MCF 10A (cell line): ENCODE measurements around the gene ITGAV. TPM values are rescaled to one million over a fixed set of nuclear protein-coding genes. Genes with fewer than 3 reads are reported as not detected.

Experiments used
- BruUV-seq: library from RNA; stranded (reverse); fragments of 400-500 nt; replicated peaks from 2 replicates; lab custom pipeline; 2021; lab: Mats Ljungman, UMichigan
- CTCF ChIA-PET: fragments of 300-600 bp; sonication (Branson Sonifier 250); formaldehyde crosslinking; extraction: SDS; loops from one replicate; lab custom pipeline; 2021; ENCODE audit warnings: antibody characterized with exemption, inconsistent platforms; lab: Yijun Ruan, JAX
- POLR2A ChIA-PET: fragments of 300-600, 350-650 bp; sonication (Branson Sonifier 250); formaldehyde crosslinking; extraction: SDS; loops from one replicate; lab custom pipeline; 2020; ENCODE audit warnings: antibody characterized with exemption, inconsistent platforms; lab: Yijun Ruan, JAX
- DNase-seq: peaks from one replicate; pipeline ENCODE4 v3.0.0-alpha.2; 2018; ENCODE audit not compliant: unreplicated experiment
- H3K27ac Mint-ChIP-seq: one replicate; pipeline ENCODE4 v1.8.0; 2022; ENCODE audit warnings: mild to moderate bottlenecking, low read depth, mixed read lengths; ENCODE audit not compliant: unreplicated experiment
- H3K27me3 Mint-ChIP-seq: one replicate; pipeline ENCODE4 v1.8.0; 2022; ENCODE audit warnings: mixed read lengths; ENCODE audit not compliant: insufficient read depth, unreplicated experiment
- H3K36me3 Mint-ChIP-seq: one replicate; pipeline ENCODE4 v1.8.0; 2022; ENCODE audit warnings: mild to moderate bottlenecking, moderate library complexity, mixed read lengths; ENCODE audit not compliant: insufficient read depth, unreplicated experiment
- H3K4me1 Mint-ChIP-seq: one replicate; pipeline ENCODE4 v1.8.0; 2022; ENCODE audit warnings: mixed read lengths; ENCODE audit not compliant: insufficient read depth, unreplicated experiment
- H3K4me3 Mint-ChIP-seq: one replicate; pipeline ENCODE4 v1.8.0; 2022; ENCODE audit warnings: mild to moderate bottlenecking, moderate library complexity, mixed read lengths; ENCODE audit not compliant: unreplicated experiment
- H3K9me3 Mint-ChIP-seq: one replicate; pipeline ENCODE4 v1.8.0; 2022; ENCODE audit warnings: mixed read lengths; ENCODE audit not compliant: unreplicated experiment
- intact Hi-C: fragments of 100-400 bp; cut with micrococcal nuclease; formaldehyde crosslinking; loops from 2 replicates; pipeline ENCODE4 v1.14.1; 2022
- total RNA-seq: library from RNA; stranded (reverse); gene quantifications from 2 replicates; pipeline ENCODE4 v1.2.3, GENCODE V29; 2022
- TF ChIP-seq, protein P1 (sequence below): fragments of 200-600 bp; IDR thresholded peaks from one replicate; pipeline ENCODE4 v1.8.0; 2022; ENCODE audit warnings: antibody characterized with exemption, mild to moderate bottlenecking; ENCODE audit not compliant: unreplicated experiment

ITGAV gene
- total RNA-seq, 1 experiment from 2014 or later: 56.1 TPM

GRCh38 chr2:186721956-186722355 lies 132.1 kb downstream of the ITGAV start:
- intact Hi-C loops: no loop called here
- Mint-ChIP-seq H3K4me3 (no peak overlapping the region), H3K4me1 (no peaks in the 10 kb centered on the region), H3K36me3 (no peaks in the 10 kb centered on the region), H3K9me3 (no peaks in the 10 kb centered on the region), H3K27me3 (no peaks in the 10 kb centered on the region), H3K27ac (no peak overlapping the region)
- no peak for DNase-seq
- TF ChIP-seq, protein P1, sequence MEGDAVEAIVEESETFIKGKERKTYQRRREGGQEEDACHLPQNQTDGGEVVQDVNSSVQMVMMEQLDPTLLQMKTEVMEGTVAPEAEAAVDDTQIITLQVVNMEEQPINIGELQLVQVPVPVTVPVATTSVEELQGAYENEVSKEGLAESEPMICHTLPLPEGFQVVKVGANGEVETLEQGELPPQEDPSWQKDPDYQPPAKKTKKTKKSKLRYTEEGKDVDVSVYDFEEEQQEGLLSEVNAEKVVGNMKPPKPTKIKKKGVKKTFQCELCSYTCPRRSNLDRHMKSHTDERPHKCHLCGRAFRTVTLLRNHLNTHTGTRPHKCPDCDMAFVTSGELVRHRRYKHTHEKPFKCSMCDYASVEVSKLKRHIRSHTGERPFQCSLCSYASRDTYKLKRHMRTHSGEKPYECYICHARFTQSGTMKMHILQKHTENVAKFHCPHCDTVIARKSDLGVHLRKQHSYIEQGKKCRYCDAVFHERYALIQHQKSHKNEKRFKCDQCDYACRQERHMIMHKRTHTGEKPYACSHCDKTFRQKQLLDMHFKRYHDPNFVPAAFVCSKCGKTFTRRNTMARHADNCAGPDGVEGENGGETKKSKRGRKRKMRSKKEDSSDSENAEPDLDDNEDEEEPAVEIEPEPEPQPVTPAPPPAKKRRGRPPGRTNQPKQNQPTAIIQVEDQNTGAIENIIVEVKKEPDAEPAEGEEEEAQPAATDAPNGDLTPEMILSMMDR: no peak
- CTCF ChIA-PET: interaction anchor here (0.6 kb wide), 1 partner anchor 109 kb away, joined by 3 read pairs; no protein-coding TSS in a partner anchor
- no TSS peak for BruUV-seq
- POLR2A ChIA-PET: interaction anchor here (0.5 kb wide), 1 partner anchor 27 kb away, joined by 3 read pairs; no protein-coding TSS in a partner anchor

GRCh38 chr2:186724736-186725135 lies 134.9 kb downstream of the ITGAV start:
- H3K4me3 Mint-ChIP-seq: no peak overlapping the region
- TF ChIP-seq, protein P1: no peak
- intact Hi-C loops: no loop called here
- no peaks in the 10 kb centered on the region for H3K27me3 Mint-ChIP-seq
- ChIA-PET CTCF (no interaction called here), POLR2A (interaction anchor here (1.0 kb wide), 1 partner anchor 1904 kb away, joined by 3 read pairs; no protein-coding TSS in a partner anchor)
- H3K27ac Mint-ChIP-seq: no peak overlapping the region
- H3K9me3 Mint-ChIP-seq: no peaks in the 10 kb centered on the region
- H3K36me3 Mint-ChIP-seq: no peaks in the 10 kb centered on the region
- no TSS peak for BruUV-seq
- no peak for DNase-seq
- no peaks in the 10 kb centered on the region for H3K4me1 Mint-ChIP-seq

GRCh38 chr2:186725783-186726182 lies 135.9 kb downstream of the ITGAV start:
- H3K4me3 Mint-ChIP-seq: no peak overlapping the region
- intact Hi-C loops: no loop called here
- ChIA-PET CTCF (no interaction called here), POLR2A (no interaction called here)
- H3K27ac Mint-ChIP-seq: no peak overlapping the region
- H3K36me3 Mint-ChIP-seq: no peaks in the 10 kb centered on the region
- no TSS peak for BruUV-seq
- no peak for DNase-seq
- no peaks in the 10 kb centered on the region for H3K4me1 Mint-ChIP-seq
- TF ChIP-seq, protein P1: no peak
- no peaks in the 10 kb centered on the region for H3K9me3 Mint-ChIP-seq
- no peaks in the 10 kb centered on the region for H3K27me3 Mint-ChIP-seq

DNA sequence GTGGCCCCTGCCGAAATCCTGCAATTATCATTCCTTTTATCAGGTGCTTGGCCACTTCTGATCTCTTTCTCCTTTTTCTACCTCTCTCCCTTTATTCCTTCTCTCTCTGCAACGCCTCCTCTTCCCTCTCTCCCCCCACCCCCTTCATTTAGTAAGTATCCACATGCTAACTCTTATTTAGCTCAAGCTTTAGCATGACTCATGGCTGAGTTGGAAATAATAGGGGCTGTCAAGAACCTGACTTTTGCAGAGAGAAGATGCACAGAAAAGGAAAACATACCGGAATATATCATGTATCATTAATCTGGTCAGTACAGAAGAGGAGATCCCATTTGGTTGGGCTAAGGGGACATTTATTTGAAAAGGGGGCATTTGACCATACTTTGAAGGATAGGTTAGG lies 137.1 kb downstream of the ITGAV start:
- no peak overlapping the region for H3K27ac Mint-ChIP-seq
- no TSS peak for BruUV-seq
- no peaks in the 10 kb centered on the region for H3K9me3 Mint-ChIP-seq
- POLR2A ChIA-PET: no interaction called here
- H3K36me3 Mint-ChIP-seq: no peaks in the 10 kb centered on the region
- CTCF ChIA-PET: no interaction called here
- H3K4me3 Mint-ChIP-seq: no peak overlapping the region
- DNase-seq: no peak
- intact Hi-C loops: no loop called here
- TF ChIP-seq, protein P1: no peak
- no peaks in the 10 kb centered on the region for H3K27me3 Mint-ChIP-seq
- no peaks in the 10 kb centered on the region for H3K4me1 Mint-ChIP-seq
